ENCODE data around the gene EYA2. TPM values are rescaled to one million over a fixed set of nuclear protein-coding genes. Genes with fewer than 3 reads are reported as not detected.
A peak's percentile ranks its signal among the peaks of the same experiment; 100 is the strongest.

Gene EYA2
- polyA plus RNA-seq, 3 donors, result 0.04 to 0.16 TPM; not detected in 1

GRCh38 chr20:46965477-46965876 lies 70.8 kb downstream of the EYA2 start:
- no peaks in the 10 kb centered on the region for H3K27me3 ChIP-seq (ENCODE audit: control insufficient read depth in 2 of 2, insufficient read depth in 2 of 2, low read length in 2 of 2)
- Mint-ChIP-seq H3K4me1 (no peaks in the 10 kb centered on the region), H3K4me3 (no peak overlapping the region), H3K27ac (peak overlapping the region in 1 of 7 donors; percentile 60), H3K27me3 (ENCODE audit: low read depth in 3 of 3) (peaks cover 5 to 9% (median 8%) of the 10 kb centered on the region in 3 donors), H3K36me3 (no peaks in the 10 kb centered on the region), H3K9me3 (peaks cover 0 to 4% (median 0%) of the 10 kb centered on the region in 7 donors)
- H3K79me2 ChIP-seq (ENCODE audit: insufficient read depth, low read length), result no peaks in the 10 kb centered on the region
- no peak overlapping the region for H3K4me2 ChIP-seq (replicated peaks; ENCODE audit: extremely low read depth, low read length, poor library complexity, severe bottlenecking)
- no peaks in the 10 kb centered on the region for H3K9me3 ChIP-seq (replicated peaks in 1 of 2; ENCODE audit: control insufficient read depth in 1 of 2, insufficient read depth in 1 of 2, low read length in 2 of 2)
- no peaks in the 10 kb centered on the region for H4K20me1 ChIP-seq (ENCODE audit: insufficient read depth, low read length)
- H2AFZ ChIP-seq (ENCODE audit: insufficient read depth, low read depth, low read length, poor library complexity, severe bottlenecking), result no peak overlapping the region
- intact Hi-C loops (cut with micrococcal nuclease), result no loop called here
- H3K4me3 ChIP-seq (replicated peaks in 1 of 3; ENCODE audit: low read depth in 2 of 3, low read length in 3 of 3), result no peak overlapping the region
- TF ChIP-seq CTCF (IDR thresholded peaks at IDR 0.05), result no peak
- H3K27ac ChIP-seq (ENCODE audit: low read depth in 1 of 2, low read length in 2 of 2), result no peak overlapping the region
- no peaks in the 10 kb centered on the region for H3K4me1 ChIP-seq (ENCODE audit: control insufficient read depth in 1 of 2, insufficient read depth in 2 of 2, low read length in 2 of 2)
- WGBS (ENCODE audit: insufficient coverage), result 88% methylated on average over 13 of the region's 14 CpGs
- H3K36me3 ChIP-seq (replicated peaks in 1 of 2; ENCODE audit: control insufficient read depth in 1 of 2, insufficient read depth in 2 of 2, low read length in 2 of 2), result no peaks in the 10 kb centered on the region
- DNase-seq, result no peak
- H3K9ac ChIP-seq (ENCODE audit: insufficient read depth, low read length, poor library complexity, severe bottlenecking), result no peak overlapping the region

GRCh38 chr20:46967646-46968045 lies 73.0 kb downstream of the EYA2 start:
- intact Hi-C loops (cut with micrococcal nuclease), result no loop called here
- Mint-ChIP-seq H3K4me3 (no peak overlapping the region), H3K27me3 (ENCODE audit: low read depth in 3 of 3) (peaks cover 4 to 12% (median 11%) of the 10 kb centered on the region in 3 donors), H3K9me3 (peaks cover 0 to 4% (median 0%) of the 10 kb centered on the region in 7 donors), H3K4me1 (no peaks in the 10 kb centered on the region), H3K36me3 (no peaks in the 10 kb centered on the region), H3K27ac (no peak overlapping the region)
- Histone ChIP-seq H3K9ac (ENCODE audit: insufficient read depth, low read length, poor library complexity, severe bottlenecking) (no peak overlapping the region), H3K4me1 (ENCODE audit: control insufficient read depth in 1 of 2, insufficient read depth in 2 of 2, low read length in 2 of 2) (no peaks in the 10 kb centered on the region), H3K79me2 (ENCODE audit: insufficient read depth, low read length) (no peaks in the 10 kb centered on the region), H3K27me3 (ENCODE audit: control insufficient read depth in 2 of 2, insufficient read depth in 2 of 2, low read length in 2 of 2) (no peaks in the 10 kb centered on the region), H2AFZ (ENCODE audit: insufficient read depth, low read depth, low read length, poor library complexity, severe bottlenecking) (no peak overlapping the region), H3K4me2 (replicated peaks; ENCODE audit: extremely low read depth, low read length, poor library complexity, severe bottlenecking) (no peak overlapping the region), H3K4me3 (replicated peaks in 1 of 3; ENCODE audit: low read depth in 2 of 3, low read length in 3 of 3) (no peak overlapping the region), H3K9me3 (replicated peaks in 1 of 2; ENCODE audit: control insufficient read depth in 1 of 2, insufficient read depth in 1 of 2, low read length in 2 of 2) (no peaks in the 10 kb centered on the region), H3K36me3 (replicated peaks in 1 of 2; ENCODE audit: control insufficient read depth in 1 of 2, insufficient read depth in 2 of 2, low read length in 2 of 2) (no peaks in the 10 kb centered on the region), H3K27ac (ENCODE audit: low read depth in 1 of 2, low read length in 2 of 2) (no peak overlapping the region), H4K20me1 (ENCODE audit: insufficient read depth, low read length) (no peaks in the 10 kb centered on the region)
- TF ChIP-seq CTCF (IDR thresholded peaks at IDR 0.05), result no peak
- 86% methylated on average over 2 of the region's 2 CpGs for WGBS (ENCODE audit: insufficient coverage)
- no peak for DNase-seq

All from CD14-positive monocyte (primary cell).